Brain pericyte (primary cell): Measurements from ENCODE around the gene LRRC37B.
A peak's percentile ranks its signal among the peaks of the same experiment; 100 is the strongest.
"Not testable (repeated sequence)": the region's sequence is repeated elsewhere in the genome, so short reads cannot be mapped to it uniquely, and the experiment has no call there.

ENCODE experiments used
- DNase-seq: peaks from one replicate; pipeline ENCODE4 v3.0.0-alpha.2; 2012; ENCODE audit warnings: low read depth, low spot score

LRRC37B gene

DNA sequence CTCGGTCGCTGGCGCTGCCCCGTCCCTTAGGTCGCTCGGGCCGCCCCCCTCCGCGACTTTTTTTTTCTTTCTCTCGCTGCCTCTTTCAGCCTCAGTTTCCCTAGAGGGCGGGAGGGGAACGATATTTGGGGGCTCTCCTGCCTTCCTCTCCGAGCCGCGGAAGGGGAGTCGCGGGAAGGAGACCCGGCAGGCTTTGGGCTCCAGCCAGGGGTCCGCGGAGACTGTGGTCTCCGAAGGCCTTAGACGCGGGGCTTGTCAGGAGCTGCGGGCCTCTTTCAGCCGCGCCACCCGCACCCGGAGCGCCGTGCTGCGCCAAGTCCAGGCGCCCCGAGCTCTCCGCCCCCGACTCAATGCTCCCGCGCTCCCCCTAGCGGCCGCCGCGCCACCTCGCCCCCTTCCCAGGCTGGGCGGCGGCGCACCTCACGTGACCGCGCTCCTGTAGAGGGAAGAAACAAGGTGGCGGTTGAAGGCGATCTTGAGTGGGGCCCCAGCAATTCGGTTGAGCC is at the start of gene LRRC37B:
LRRC37B (plus strand) TSS at position 427 of the 506 bp plus-strand sequence. CDS start 14,010 bp downstream, outside the sequence.
- peak; percentile 62 for DNase-seq

DNA sequence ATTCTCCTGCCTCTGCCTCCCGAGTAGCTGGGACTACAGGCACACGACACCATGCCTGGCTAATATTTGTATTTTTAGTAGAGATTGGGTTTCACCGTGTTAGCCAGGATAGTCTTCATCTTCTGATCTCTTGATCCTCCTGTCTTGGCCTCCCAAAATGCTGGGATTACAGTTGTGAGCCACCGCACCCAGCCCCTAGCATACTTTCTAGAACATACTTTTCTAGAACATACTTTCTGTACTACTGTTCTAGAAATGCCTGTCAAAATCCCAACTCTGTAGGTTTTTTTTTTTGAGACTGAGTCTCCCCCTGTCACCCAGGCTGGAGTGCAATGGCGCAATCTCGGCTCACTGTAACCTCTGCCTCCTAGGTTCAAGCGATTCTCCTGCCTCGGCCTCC is 43.1 kb upstream of the LRRC37B start:
- DNase-seq = not testable (repeated sequence)

DNA sequence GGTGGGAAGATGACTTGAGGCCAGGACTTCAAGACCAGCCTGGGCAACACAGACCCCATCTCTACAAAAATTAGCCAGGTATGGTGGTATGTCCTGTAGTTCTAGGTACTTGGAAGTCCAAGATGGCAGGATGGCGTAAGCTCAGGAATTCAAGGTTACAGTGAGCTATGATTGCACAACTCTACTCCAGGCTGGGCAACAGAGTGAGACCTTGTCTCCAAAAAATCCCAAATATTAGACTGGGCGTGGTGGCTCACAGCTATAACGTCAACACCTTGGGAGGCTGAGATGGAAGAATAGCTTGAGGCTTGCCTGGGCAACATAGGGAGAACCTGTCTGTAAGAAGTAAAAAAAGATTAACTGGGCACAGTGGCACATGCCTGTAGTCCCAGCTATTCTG is 39.5 kb upstream of the LRRC37B start:
- DNase-seq = no peak

DNA sequence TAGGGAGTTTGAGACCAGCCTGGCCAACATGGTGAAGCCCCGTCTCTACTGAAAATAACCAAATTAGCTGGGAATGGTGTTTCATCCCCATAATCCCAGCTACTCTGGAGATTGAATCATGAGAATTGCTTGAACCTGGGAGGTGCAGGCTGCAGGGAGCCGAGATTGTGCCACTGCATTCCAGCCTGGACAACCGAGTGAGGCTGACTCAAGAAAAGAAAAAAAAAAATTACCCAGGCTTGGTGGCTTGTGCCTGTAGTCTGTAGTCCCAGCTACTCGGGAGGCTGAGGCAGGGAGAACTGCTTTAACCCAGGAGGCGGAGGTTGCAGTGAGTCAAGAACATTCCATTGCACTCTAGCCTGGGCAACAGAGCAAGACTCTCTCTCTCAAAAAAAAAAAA is 36.8 kb upstream of the LRRC37B start:
- DNase-seq = not testable (repeated sequence)

DNA sequence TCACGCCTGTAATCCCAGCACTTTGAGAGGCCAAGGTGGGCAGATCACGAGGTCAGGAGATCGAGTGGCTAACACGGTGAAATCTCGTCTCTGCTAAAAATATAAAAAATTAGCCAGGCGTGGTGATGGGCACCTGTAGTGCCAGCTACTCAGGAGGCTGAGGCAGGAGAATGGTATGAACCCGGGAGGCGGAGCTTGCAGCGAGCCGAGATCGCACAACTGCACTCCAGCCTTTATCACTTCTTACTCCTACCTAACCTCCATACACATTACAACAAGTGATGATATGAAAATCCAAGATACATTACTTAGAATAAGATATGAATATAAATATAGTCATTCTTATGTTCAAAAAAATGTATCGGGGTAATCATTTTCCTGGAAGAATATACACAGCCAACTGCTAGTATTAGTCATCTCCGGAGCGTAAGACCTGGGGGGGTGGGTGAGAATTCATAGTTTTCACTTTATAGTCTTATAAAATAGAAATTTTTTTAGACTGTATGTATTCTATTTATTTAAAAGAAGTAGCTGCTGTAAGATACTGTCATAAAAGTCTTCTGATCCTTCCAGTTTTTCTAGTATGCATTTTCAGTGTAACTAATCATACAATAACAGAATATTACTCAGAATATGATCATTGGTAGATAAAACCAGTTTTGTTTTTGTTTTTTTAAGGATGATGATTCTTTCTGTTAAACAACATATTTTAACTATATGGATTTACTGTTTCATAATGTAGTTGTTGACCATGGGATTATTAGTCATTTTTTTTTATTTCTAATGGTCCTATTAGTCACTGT is 32.7 kb upstream of the LRRC37B start:
- not testable (repeated sequence) for DNase-seq

DNA sequence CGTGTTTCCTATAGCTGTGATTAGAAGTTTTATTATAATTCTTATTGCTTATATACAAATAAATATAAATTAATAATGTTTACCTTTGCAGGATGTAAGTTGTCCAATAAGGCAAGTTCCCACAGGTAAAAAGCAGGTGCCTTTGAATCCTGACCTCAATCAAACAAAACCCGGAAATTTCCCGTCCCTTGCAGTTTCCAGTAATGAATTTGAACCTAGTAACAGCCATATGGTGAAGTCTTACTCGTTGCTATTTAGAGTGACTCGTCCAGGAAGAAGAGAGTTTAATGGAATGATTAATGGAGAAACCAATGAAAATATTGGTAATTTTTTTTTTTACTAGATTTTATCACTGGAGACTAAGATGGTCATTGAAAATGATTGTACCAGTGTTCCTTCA is 31.8 kb upstream of the LRRC37B start:
- DNase-seq = not testable (repeated sequence)

DNA sequence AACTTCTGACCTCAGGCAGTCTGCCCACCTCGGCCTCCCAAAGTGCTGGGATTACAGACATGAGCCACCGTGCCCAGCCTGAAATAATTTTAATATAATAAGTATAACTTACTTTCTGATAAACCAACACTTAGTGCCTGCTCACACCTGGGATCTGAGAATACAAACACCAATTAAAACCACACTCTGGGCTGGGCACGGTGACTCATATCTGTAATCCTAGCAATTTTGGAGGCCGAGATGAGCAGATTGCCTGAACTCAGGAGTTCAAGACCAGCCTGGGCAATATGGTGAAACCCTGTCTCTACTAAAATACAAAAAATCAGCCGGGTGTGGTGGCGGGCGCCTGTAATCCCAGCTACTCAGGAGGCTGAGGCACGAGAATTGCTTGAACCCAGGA is 15.4 kb upstream of the LRRC37B start:
- not testable (repeated sequence) for DNase-seq

DNA sequence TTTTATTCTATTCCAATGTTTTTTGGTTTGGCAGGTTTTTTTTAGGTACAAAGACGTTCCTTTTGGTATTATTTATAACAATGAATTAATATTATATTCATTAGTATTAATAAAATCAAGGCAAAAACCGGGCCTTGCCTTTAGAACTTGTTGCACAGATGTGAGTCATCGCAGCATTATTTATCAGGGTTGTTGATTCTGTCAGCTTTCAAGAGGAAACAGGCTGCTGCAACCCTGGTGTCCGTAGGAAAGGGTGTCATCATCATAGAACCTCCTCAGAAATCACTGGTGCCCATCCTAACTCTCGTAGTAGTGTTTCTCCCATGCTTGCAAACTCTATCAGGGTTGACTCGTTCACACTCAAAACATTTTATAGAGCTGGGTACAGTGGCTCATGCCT is 10.2 kb upstream of the LRRC37B start:
- no peak for DNase-seq

DNA sequence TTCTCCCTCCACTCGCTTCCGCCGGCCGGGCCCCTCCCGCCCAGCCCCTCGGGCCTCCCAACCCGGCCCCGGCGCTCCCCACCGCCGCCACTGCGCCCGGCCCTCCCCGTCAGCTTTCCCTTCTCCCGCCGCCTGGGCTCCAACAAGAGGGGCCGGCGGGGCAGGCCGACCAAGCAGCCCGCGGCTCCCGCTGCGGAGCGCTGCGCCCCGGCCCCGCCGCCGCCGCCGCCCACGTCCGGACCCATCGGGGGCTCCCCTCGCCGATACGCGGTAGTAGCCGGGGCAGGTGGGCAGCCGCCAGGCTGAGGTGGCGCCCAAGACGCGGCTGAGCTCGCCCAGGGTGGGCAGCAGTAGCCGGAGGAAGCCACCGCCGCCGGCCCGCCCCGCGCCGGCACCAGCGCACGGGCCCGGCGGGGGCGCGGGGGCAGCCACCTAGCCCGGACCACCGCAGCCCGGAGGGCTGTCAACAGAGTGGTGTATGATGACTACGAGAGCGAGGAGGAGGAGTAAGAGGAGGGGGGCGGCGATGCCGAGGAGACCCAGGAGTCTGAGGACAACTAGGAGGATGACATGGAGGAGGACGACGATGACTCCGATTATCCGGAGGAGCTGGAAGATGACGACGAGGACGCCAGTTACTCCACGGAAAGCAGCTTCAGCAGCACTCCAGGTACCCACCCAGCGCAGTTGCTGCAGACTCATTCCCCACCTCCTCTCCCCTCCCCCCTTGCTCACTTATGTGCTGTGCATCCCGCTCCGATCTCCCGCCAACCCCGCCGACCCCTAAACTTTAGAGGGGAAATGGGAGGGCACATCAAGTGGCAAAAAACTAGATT is 498 bp downstream of the LRRC37B start:
- DNase-seq = no peak

DNA sequence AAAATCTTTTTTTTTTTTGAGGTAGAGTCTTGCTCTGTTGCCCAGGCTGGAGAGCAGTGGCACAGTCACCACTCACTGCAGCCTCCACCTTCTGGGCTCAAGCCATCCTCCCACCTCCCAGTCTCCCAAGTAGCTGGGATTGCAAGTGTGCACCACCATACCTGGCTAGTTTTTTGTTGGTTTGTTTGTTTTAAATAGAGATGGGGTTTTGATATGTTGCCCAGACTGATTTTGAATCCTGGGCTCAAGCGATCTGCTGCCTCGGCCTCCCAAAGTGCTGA is 2.0 kb downstream of the LRRC37B start:
- no peak for DNase-seq

DNA sequence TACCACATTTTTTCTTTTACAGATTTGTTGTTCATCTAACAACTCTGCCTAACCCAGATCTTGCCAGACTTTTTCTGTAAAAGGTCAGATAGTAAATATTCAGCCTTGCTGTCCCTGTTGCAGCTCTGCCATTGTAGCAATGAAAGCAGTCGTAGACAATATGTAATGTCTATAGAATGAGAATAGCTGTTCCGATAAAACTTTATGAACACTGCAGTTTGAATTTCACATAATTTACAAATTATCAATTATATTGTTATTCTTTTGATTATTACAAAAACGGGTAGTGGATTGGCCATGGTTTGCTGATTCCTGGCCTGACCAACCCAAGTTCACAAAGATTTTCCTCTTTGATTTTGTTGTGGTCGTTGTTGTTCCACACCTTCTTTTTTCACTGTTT is 2.9 kb downstream of the LRRC37B start:
- no peak for DNase-seq

DNA sequence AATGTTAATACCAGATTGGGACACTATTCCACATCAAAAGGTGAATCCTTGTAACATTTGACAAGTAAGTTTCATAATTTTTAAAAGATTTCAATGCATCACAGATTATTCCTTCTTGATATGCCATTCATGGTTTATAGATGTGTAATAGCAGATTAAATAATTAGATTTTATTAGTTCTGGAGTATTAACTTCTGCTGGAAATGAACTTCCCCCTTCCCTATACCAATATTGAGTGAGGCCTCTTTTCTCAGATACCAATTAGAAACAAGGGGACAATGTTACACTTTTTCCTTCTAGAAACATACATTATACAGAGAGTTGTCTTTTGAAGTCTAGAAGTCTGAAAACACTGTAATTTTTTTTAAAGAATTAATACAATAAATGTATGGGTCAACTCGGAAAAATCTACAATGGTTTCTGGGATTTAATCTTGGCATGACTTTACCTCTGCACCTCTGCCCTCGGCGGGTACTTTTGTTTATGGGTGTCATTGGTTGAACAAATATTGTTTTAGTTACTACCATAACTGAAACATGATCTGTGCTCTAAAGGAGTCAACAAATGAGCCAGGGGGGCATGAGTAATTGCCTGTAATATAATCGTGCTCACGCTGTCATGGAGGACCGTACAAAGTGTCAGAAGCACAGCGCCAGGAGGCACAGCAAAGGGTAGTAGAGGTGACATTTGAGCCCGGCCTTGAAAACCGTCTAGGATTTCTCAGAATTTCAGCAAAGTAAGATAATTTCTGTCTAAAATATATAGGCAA is 8.2 kb downstream of the LRRC37B start:
- DNase-seq = peak; percentile 10

DNA sequence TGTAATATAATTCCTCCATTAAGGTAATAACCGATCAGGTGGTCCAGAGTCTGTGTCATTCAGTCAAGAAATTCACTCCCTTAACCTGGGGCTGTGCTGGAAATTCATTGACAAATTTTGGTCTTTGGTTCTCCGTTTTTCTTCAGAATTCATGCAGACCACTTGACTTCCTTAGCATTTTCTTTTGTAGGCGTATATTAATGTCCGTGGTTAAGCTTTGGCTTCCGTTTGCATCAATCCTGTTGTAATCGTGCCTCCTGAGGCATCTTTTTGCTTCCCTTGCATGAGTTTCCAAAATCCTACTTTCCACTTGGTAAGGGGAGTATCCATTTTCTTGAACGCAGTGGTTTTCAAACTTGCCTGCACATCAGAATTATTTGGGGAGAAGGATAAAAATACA is 9.0 kb downstream of the LRRC37B start:
- no peak for DNase-seq

DNA sequence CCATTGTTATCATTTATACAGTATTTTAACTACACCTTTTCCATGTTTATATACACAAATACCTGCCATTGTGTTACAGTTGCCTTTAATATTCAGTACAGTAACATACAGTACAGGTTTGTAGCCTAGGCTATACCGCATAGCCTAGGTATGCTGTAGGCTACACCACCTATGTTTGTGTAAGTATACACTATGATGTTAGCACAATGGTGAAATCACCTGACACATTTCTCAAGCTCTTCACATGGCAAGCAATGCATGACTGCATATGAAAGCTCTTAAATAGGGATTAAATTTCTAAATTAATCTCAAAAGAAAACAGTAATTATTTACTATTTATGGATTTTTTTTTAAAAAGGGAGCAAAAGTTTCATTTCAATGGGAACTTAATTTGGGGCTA is 12.0 kb downstream of the LRRC37B start:
- no peak for DNase-seq

DNA sequence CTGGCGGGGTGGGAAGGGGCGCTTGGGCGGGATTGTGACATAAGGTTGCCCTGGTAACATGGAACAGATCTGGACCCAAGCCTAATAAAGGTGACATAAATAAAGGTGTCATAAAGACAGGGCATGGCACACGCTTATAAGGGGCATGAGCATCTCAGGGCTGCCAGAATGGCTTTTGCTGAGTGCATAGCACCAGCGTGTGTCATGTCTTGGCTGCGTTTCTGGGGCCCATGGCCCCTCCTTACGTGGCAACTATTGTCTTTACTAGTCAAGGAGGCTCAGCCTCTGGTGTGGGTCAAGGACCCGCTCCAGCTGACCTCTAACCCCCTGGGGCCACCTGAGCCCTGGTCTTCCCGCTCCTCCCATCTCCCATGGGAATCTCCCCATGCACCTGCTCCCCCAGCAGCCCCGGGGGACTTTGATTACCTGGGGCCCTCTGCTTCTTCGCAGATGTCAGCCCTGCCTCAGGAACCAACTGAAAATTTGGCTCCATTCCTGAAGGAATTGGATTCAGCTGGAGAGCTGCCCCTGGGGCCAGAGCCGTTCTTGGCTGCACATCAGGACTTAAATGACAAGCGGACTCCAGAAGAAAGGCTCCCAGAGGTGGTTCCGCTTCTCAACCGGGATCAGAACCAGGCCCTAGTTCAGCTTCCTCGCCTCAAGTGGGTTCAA is 13.9 kb downstream of the LRRC37B start:
- no peak for DNase-seq

DNA sequence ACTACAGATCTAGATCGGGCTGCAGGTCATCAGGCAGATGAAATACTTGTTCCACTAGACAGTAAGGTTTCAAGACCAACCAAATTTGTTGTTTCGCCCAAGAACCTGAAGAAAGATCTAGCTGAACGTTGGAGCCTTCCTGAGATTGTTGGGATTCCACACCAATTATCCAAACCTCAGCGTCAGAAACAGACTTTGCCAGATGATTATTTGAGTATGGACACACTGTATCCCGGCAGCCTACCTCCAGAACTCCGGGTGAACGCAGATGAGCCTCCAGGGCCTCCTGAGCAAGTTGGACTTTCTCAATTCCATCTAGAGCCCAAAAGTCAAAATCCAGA is 14.4 kb downstream of the LRRC37B start:
- DNase-seq = no peak

DNA sequence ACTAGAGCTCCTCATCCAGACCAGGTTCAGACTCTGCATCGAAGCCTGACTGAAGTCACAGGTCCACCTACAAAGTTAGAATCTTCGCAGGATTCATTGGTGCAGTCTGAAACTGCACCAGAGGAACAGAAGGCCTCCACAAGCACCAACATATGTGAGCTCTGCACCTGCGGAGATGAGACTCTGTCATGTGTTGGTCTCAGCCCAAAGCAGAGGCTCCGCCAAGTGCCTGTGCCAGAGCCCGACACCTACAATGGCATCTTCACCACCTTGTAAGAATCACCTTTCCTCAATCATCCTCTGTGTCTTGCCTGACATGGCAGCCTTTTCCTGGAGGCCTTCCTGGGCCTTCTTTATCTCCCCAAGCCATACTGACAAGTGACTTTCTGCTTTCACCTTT is 15.4 kb downstream of the LRRC37B start:
- DNase-seq = not testable (repeated sequence)

DNA sequence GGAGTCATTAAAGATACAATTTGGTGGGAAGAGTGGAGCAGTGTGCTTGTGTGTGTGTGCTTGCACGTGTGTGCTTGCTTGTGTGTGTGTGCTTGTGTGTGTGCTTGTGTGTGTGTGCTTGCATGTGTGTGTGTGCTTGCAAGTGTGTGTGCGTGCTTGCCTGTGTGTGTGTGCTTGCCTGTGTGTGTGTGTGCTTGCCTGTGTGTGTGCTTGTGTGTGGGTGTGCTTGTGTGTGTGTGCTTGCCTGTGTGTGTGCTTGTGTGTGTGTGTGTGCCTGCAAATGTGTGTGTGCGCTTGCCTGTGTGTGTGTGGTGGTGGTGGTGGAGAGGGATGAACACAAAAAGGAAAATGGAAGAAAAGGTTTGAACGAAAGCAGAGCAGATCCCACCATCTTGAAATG is 20.1 kb downstream of the LRRC37B start:
- not testable (repeated sequence) for DNase-seq

DNA sequence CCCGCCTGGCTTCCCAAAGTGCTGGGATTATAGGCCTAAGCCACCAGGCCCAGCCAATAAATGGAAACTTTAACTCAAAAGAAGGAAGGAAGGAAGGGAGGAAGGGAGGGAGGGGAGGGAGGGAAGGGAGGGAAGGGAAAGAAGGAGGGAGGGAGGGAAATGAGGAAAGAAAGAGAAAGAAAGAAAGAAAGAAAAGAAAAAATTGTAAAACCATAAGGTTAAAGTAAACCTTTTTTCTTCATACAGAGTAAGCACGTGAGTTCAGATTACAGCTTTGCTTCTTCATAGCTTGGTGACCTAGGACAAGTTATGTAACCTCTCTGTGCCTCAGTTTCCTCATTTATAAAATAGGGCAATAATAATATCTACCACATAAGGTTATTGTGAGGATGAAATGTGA is 26.0 kb downstream of the LRRC37B start:
- no peak for DNase-seq

DNA sequence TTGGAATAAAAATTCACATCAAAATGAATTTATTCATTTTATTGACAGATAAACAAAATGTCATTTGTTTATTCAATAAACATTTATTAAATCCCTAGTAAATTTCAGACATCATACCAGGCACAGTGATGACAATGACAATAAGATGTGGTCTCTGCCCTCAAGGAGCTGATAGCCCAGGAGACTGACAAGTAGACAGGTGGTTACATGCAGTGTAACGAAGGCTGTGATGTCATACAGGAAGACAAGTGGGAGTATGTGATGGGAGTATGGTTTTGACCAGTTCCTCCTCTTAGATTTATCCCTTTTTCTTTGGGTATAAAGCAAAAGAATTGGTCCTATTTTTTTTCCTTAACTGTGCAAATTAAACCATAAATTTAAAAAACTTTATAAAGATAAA is 26.6 kb downstream of the LRRC37B start:
- not testable (repeated sequence) for DNase-seq

DNA sequence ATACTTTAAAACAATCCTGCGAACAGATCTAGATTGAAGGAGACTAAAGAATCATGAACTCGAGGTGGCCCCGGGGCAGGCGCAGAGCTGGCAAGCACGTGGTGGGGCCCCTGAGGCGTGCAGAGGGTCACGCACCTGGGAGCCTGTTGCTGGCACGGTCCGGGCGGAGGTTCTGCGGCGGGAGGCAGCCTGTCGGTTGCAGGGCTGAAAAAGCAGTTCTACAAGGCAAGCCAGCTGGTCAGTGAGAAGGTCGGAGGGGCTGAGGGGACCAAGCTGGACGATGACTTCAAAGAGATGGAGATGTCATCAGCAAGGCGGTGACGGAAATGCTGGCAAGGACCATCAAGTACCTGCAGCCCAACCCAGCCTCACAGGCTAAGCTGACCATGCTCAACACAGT is 33.1 kb downstream of the LRRC37B start:
- DNase-seq = not testable (repeated sequence)
